Duodenal mucosa (tissue), 2 donors: ENCODE measurements around the gene RMDN3.

Experiments used
- H3K27ac ChIP-seq: one replicate; pipeline ENCODE4 v1.7.0; 2013; ENCODE audit warnings: low read depth, low read length
- H3K27me3 ChIP-seq, 2 donors: one replicate each; pipeline ENCODE4 v1.7.0; 2013; ENCODE audit warnings: low read length in 2 of 2, control low read depth in 1 of 2; ENCODE audit not compliant: insufficient read depth in 2 of 2, control insufficient read depth in 1 of 2
- H3K36me3 ChIP-seq, 2 donors: one replicate each; pipeline ENCODE4 v1.7.0; 2013; ENCODE audit warnings: low read length in 2 of 2, control low read depth in 1 of 2; ENCODE audit not compliant: insufficient read depth in 2 of 2, control insufficient read depth in 1 of 2
- H3K4me1 ChIP-seq, 2 donors: one replicate each; pipeline ENCODE4 v1.7.0; 2013; ENCODE audit warnings: low read length in 2 of 2, control low read depth in 1 of 2; ENCODE audit not compliant: insufficient read depth in 2 of 2, control insufficient read depth in 1 of 2
- H3K4me3 ChIP-seq, 2 donors: one replicate each; pipeline ENCODE4 v1.7.0; 2013; ENCODE audit warnings: low read length in 2 of 2, low read depth in 1 of 2
- H3K9ac ChIP-seq, 2 donors: one replicate each; pipeline ENCODE4 v1.7.0; 2013; ENCODE audit warnings: low read length in 2 of 2, low read depth in 1 of 2
- H3K9me3 ChIP-seq, 2 donors: one replicate each; pipeline ENCODE4 v1.7.0; 2013; ENCODE audit warnings: low read length in 2 of 2, control low read depth in 1 of 2; ENCODE audit not compliant: control insufficient read depth in 1 of 2

Gene RMDN3

GRCh38 chr15:40697916-40698315 lies 57.1 kb downstream of the RMDN3 start:
- Histone ChIP-seq H3K36me3 (peaks cover 0 to 4% of the 10 kb centered on the region in 2 donors), H3K27ac (no peak overlapping the region), H3K4me1 (peaks cover 5 to 9% of the 10 kb centered on the region in 2 donors), H3K27me3 (no peaks in the 10 kb centered on the region), H3K9me3 (no peaks in the 10 kb centered on the region), H3K9ac (no peak overlapping the region), H3K4me3 (no peak overlapping the region)

- H3K4me1 ChIP-seq = peaks cover 5 to 9% of the 10 kb centered on the region in 2 donors
- peak overlapping the region in 1 of 2 donors; percentile 96 for H3K4me3 ChIP-seq
- no peak overlapping the region for H3K9ac ChIP-seq
- no peak overlapping the region for H3K27ac ChIP-seq
- H3K27me3 ChIP-seq = no peaks in the 10 kb centered on the region
- H3K9me3 ChIP-seq = no peaks in the 10 kb centered on the region
- H3K36me3 ChIP-seq = peaks cover 0 to 4% of the 10 kb centered on the region in 2 donors
These were observed 58.8 kb downstream of the RMDN3 start for GRCh38 chr15:40696228-40696627.

GRCh38 chr15:40695469-40695890 lies 59.6 kb downstream of the RMDN3 start:
- H3K9me3 ChIP-seq = no peaks in the 10 kb centered on the region
- no peaks in the 10 kb centered on the region for H3K27me3 ChIP-seq
- H3K36me3 ChIP-seq = peaks cover 0 to 4% of the 10 kb centered on the region in 2 donors
- H3K4me1 ChIP-seq = peaks cover 5 to 9% of the 10 kb centered on the region in 2 donors
- H3K9ac ChIP-seq = peak overlapping the region; percentile 58 to 82
- H3K27ac ChIP-seq = no peak overlapping the region
- peak overlapping the region; percentile 95 to 96 for H3K4me3 ChIP-seq

- Histone ChIP-seq H3K27me3 (no peaks in the 10 kb centered on the region), H3K27ac (peak within 1 kb of the TSS; percentile 100), H3K9ac (peak within 1 kb of the TSS; percentile 82 to 97), H3K4me3 (peak within 1 kb of the TSS; percentile 95 to 96), H3K4me1 (peaks cover 5 to 9% of the 10 kb centered on the region in 2 donors), H3K36me3 (peaks cover 0 to 4% of the 10 kb centered on the region in 2 donors), H3K9me3 (no peaks in the 10 kb centered on the region)
These were observed 60.2 kb downstream of the RMDN3 start, which contains the start of gene RAD51 for GRCh38 chr15:40694688-40695468. Gene RAD51 (plus strand): TSS chr15:40695174. CDS start chr15:40698759, 3,585 bp downstream.

- Histone ChIP-seq H3K4me3 (peak overlapping the region; percentile 95 to 96), H3K27me3 (no peaks in the 10 kb centered on the region), H3K9ac (peak overlapping the region; percentile 82 to 97), H3K36me3 (no peaks in the 10 kb centered on the region), H3K9me3 (no peaks in the 10 kb centered on the region), H3K27ac (peak overlapping the region; percentile 100), H3K4me1 (peaks cover 5 to 9% of the 10 kb centered on the region in 2 donors)
These were observed 61.0 kb downstream of the RMDN3 start for GRCh38 chr15:40693904-40694687.

GRCh38 chr15:40691737-40692136 lies 63.3 kb downstream of the RMDN3 start:
- Histone ChIP-seq H3K27me3 (no peaks in the 10 kb centered on the region), H3K4me3 (no peak overlapping the region), H3K36me3 (no peaks in the 10 kb centered on the region), H3K4me1 (peaks cover 5 to 9% of the 10 kb centered on the region in 2 donors), H3K9ac (no peak overlapping the region), H3K27ac (no peak overlapping the region), H3K9me3 (no peaks in the 10 kb centered on the region)

GRCh38 chr15:40688932-40689799 lies 65.9 kb downstream of the RMDN3 start:
- peaks cover 5 to 7% of the 10 kb centered on the region in 2 donors for H3K4me1 ChIP-seq
- H3K27me3 ChIP-seq = no peaks in the 10 kb centered on the region
- no peaks in the 10 kb centered on the region for H3K9me3 ChIP-seq
- no peak overlapping the region for H3K27ac ChIP-seq
- no peak overlapping the region for H3K4me3 ChIP-seq
- no peak overlapping the region for H3K9ac ChIP-seq
- no peaks in the 10 kb centered on the region for H3K36me3 ChIP-seq
